Upper lobe of right lung (tissue), 1 donor: ENCODE results near the gene FYCO1. TPM values are rescaled to one million over a fixed set of nuclear protein-coding genes. Genes with fewer than 3 reads are reported as not detected.

ENCODE experiments used
- ATAC-seq: fragments of 200-7000 bp; cut with Tn5 transposase; one replicate; pipeline ENCODE4 v1.9.1; 2020; ENCODE audit warnings: mild to moderate bottlenecking, moderate library complexity
- DNase-seq: peaks from one replicate; pipeline ENCODE4 v3.0.0-alpha.2; 2020
- H3K27ac ChIP-seq: fragments of 200-600 bp; one replicate; pipeline ENCODE4 v1.8.0; 2022
- H3K27me3 ChIP-seq: fragments of 200-600 bp; one replicate; pipeline ENCODE4 v1.8.0; 2022; ENCODE audit warnings: mild to moderate bottlenecking
- H3K36me3 ChIP-seq: fragments of 200-600 bp; one replicate; pipeline ENCODE4 v1.8.0; 2022
- H3K4me1 ChIP-seq: fragments of 200-600 bp; one replicate; pipeline ENCODE4 v1.8.0; 2022
- H3K4me3 ChIP-seq: fragments of 200-600 bp; one replicate; pipeline ENCODE4 v1.8.0; 2022; ENCODE audit warnings: mild to moderate bottlenecking
- H3K9me3 ChIP-seq: fragments of 200-600 bp; one replicate; pipeline ENCODE4 v1.8.0; 2022
- CTCF ChIP-seq: fragments of 200-600 bp; IDR thresholded peaks from one replicate; pipeline ENCODE4 v1.8.0; 2022; ENCODE audit warnings: antibody characterized with exemption
- intact Hi-C: fragments of 100-400 bp; cut with DNase I; formaldehyde crosslinking; loops from one replicate; pipeline ENCODE4 v1.11.0; 2022
- total RNA-seq: library from RNA; stranded (reverse); fragmentation: NEBNext Ultra II Directional; extraction: Animal tissue kit (Norgen Biotek cat#: 25700); gene quantifications from one replicate; pipeline ENCODE4 v1.2.1, GENCODE V29; 2021
- donor health status: DM: no; HTN: yes; CAD: no; lungs with severe emphysema.

Gene FYCO1
- total RNA-seq, 1 donor from 2014 or later: 47.3 TPM

GRCh38 chr3:46017720-46018119 lies 22.1 kb upstream of the FYCO1 start:
- H3K4me3 ChIP-seq: no peak overlapping the region
- DNase-seq (no peak), ATAC-seq (peak; percentile 91)
- H3K36me3 ChIP-seq: no peaks in the 10 kb centered on the region
- no peaks in the 10 kb centered on the region for H3K4me1 ChIP-seq
- intact Hi-C loops: no loop called here
- TF ChIP-seq CTCF: no peak
- no peaks in the 10 kb centered on the region for H3K9me3 ChIP-seq
- H3K27ac ChIP-seq: no peak overlapping the region
- H3K27me3 ChIP-seq: no peaks in the 10 kb centered on the region

- ATAC-seq (no peak), DNase-seq (no peak)
- TF ChIP-seq CTCF: no peak
- Histone ChIP-seq H3K36me3 (no peaks in the 10 kb centered on the region), H3K27me3 (no peaks in the 10 kb centered on the region), H3K4me3 (no peak overlapping the region), H3K4me1 (no peaks in the 10 kb centered on the region), H3K9me3 (no peaks in the 10 kb centered on the region), H3K27ac (no peak overlapping the region)
- intact Hi-C loops: no loop called here
These were observed 17.9 kb upstream of the FYCO1 start for GRCh38 chr3:46013316-46014094.

- DNase-seq (no peak), ATAC-seq (no peak)
- H3K36me3 ChIP-seq: no peaks in the 10 kb centered on the region
- no peak overlapping the region for H3K27ac ChIP-seq
- no peak overlapping the region for H3K4me3 ChIP-seq
- no peaks in the 10 kb centered on the region for H3K9me3 ChIP-seq
- no peaks in the 10 kb centered on the region for H3K27me3 ChIP-seq
- no peak for TF ChIP-seq CTCF
- peaks cover 1% of the 10 kb centered on the region for H3K4me1 ChIP-seq
- intact Hi-C loops: no loop called here
These were observed 16.6 kb upstream of the FYCO1 start for GRCh38 chr3:46012246-46012645.

GRCh38 chr3:46010519-46011113 lies 15.0 kb upstream of the FYCO1 start:
- H3K27me3 ChIP-seq: no peaks in the 10 kb centered on the region
- DNase-seq: no peak
- no peak overlapping the region for H3K4me3 ChIP-seq
- H3K27ac ChIP-seq: no peak overlapping the region
- H3K4me1 ChIP-seq: peaks cover 18% of the 10 kb centered on the region
- no peak for ATAC-seq
- intact Hi-C loops: no loop called here
- no peaks in the 10 kb centered on the region for H3K9me3 ChIP-seq
- no peak for TF ChIP-seq CTCF
- H3K36me3 ChIP-seq: no peaks in the 10 kb centered on the region

- no peaks in the 10 kb centered on the region for H3K36me3 ChIP-seq
- no peak for TF ChIP-seq CTCF
- DNase-seq (no peak), ATAC-seq (no peak)
- no peak overlapping the region for H3K4me3 ChIP-seq
- no peaks in the 10 kb centered on the region for H3K9me3 ChIP-seq
- intact Hi-C loops: no loop called here
- no peak overlapping the region for H3K27ac ChIP-seq
- H3K27me3 ChIP-seq: no peaks in the 10 kb centered on the region
- peaks cover 18% of the 10 kb centered on the region for H3K4me1 ChIP-seq
These were observed 12.4 kb upstream of the FYCO1 start for GRCh38 chr3:46008058-46008457.
